Fibroblast of skin of left biceps (primary cell): ENCODE data around the gene MAP3K4.
"Not testable (repeated sequence)": the region's sequence is repeated elsewhere in the genome, so short reads cannot be mapped to it uniquely, and the experiment has no call there.

Source experiments
- DNase-seq, 2 experiments: peaks; one replicate each; pipeline ENCODE4 v3.0.0-alpha.2; 2013; ENCODE audit warnings: low read depth in 2 of 2

The MAP3K4 gene

GRCh38 chr6:161117942-161118341 lies 126.4 kb downstream of the MAP3K4 start:
- no peak for DNase-seq

- not testable (repeated sequence) for DNase-seq
Measured at GRCh38 chr6:161123319-161123718, 131.8 kb downstream of the MAP3K4 start.

GRCh38 chr6:161125591-161125990 lies 134.0 kb downstream of the MAP3K4 start:
- no peak for DNase-seq

- no peak for DNase-seq
Measured at GRCh38 chr6:161127071-161127740, 135.6 kb downstream of the MAP3K4 start.

- DNase-seq: no peak
Measured at GRCh38 chr6:161128230-161128629, 136.7 kb downstream of the MAP3K4 start.

- no peak for DNase-seq
Measured at GRCh38 chr6:161128680-161129196, 137.2 kb downstream of the MAP3K4 start.

GRCh38 chr6:161130541-161130940 lies 139.0 kb downstream of the MAP3K4 start:
- DNase-seq: no peak

- DNase-seq: no peak
Measured at GRCh38 chr6:161130967-161131766, 139.6 kb downstream of the MAP3K4 start.

- no peak for DNase-seq
Measured at GRCh38 chr6:161132384-161132783, 140.8 kb downstream of the MAP3K4 start.

GRCh38 chr6:161133963-161134362 lies 142.4 kb downstream of the MAP3K4 start:
- DNase-seq: no peak

- no peak for DNase-seq
Measured at GRCh38 chr6:161134550-161135298, 143.2 kb downstream of the MAP3K4 start.

GRCh38 chr6:161135695-161136591 lies 144.4 kb downstream of the MAP3K4 start:
- DNase-seq: no peak

GRCh38 chr6:161136655-161137054 lies 145.1 kb downstream of the MAP3K4 start:
- no peak for DNase-seq

GRCh38 chr6:161137320-161137719 lies 145.8 kb downstream of the MAP3K4 start:
- no peak for DNase-seq

GRCh38 chr6:161137839-161138542 lies 146.4 kb downstream of the MAP3K4 start:
- DNase-seq: no peak

GRCh38 chr6:161138543-161139303 lies 147.2 kb downstream of the MAP3K4 start:
- no peak for DNase-seq

GRCh38 chr6:161139304-161139765 lies 147.8 kb downstream of the MAP3K4 start:
- no peak for DNase-seq

GRCh38 chr6:161139766-161140553 lies 148.4 kb downstream of the MAP3K4 start:
- no peak for DNase-seq

- no peak for DNase-seq
Measured at GRCh38 chr6:161140554-161140875, 148.9 kb downstream of the MAP3K4 start.
